Measurements from ENCODE around the gene ACOX1. TPM values are rescaled to one million over a fixed set of nuclear protein-coding genes. Genes with fewer than 3 reads are reported as not detected.

The ACOX1 gene
- total RNA-seq, 1 experiment from 2014 or later = 17.6 TPM

- no peak for DNase-seq (ENCODE audit: low read depth)
Measured at GRCh38 chr17:75909812-75910274, 69.1 kb downstream of the ACOX1 start.

GRCh38 chr17:75909051-75909811 lies 69.7 kb downstream of the ACOX1 start:
- DNase-seq (ENCODE audit: low read depth) = no peak

DNA sequence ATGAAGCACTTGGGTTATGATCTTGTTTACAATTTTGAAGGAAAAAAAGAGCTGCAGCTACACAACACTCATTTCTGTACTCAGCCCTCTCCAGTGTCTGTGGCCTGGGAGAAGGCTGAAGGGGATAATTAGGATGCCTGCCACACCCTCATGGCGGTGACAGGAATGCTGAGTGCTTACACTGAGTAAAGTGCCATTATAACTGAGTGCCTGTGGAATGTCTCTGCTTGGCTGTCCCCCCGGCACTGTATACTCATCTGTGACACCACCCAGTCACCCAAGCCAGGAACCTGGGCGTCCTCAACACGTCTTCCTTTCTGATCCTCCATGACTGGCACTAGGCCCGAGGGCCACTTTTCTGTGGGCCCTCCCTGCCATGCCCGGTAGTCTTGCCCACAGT lies 70.8 kb downstream of the ACOX1 start:
- DNase-seq (ENCODE audit: low read depth) = no peak

GRCh38 chr17:75906143-75906884 lies 72.7 kb downstream of the ACOX1 start:
- DNase-seq (ENCODE audit: low read depth) = no peak

GRCh38 chr17:75904749-75905521 lies 74.0 kb downstream of the ACOX1 start, which contains the start of gene MRPL38:
TSS of gene MRPL38 (minus strand) at chr17:75904884. CDS start at chr17:75904875, 9 bp downstream.
- DNase-seq (ENCODE audit: low read depth) = peak; percentile 96

DNA sequence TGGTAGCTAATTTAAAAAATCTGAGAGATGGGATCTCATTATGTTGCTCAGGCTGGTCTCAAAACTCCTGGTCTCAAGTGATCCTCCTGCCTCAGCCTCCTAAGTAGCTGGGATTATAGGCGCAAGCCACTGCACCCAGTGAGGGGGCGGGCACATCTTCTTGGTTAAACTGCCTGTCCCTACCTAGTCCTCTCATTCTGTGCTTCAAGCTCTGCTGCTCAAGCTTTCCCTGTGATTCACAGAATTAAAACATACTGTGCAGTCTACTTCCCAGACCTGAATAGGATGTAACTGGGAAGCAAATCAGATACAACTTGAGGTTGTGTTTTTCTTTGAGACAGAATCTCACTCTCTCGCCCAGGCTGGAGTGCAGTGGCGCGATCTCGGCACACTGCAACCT lies 76.6 kb downstream of the ACOX1 start:
- no peak for DNase-seq (ENCODE audit: low read depth)

DNA sequence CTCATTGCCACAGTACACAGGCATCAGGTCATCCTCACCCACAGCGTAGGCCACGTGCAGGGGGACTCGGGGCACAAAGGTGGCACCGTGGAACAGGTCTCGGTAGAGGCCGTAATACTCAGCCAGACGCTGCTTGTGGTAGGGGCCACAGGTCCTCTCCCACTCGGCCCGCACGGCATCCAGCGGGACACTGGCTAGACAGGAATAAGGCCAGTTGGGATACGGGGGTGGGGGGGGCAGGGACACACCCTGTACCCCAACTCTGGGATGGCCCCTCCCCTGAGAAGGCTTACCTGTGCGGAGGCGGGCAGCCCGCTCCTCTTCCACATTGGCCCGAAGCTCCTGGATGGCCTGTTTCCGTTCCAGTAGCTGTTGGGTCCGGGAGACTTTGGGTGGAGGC lies 77.2 kb downstream of the ACOX1 start:
- no peak for DNase-seq (ENCODE audit: low read depth)

- DNase-seq (ENCODE audit: low read depth) = no peak
Measured at GRCh38 chr17:75900691-75901533, 78.1 kb downstream of the ACOX1 start.

DNA sequence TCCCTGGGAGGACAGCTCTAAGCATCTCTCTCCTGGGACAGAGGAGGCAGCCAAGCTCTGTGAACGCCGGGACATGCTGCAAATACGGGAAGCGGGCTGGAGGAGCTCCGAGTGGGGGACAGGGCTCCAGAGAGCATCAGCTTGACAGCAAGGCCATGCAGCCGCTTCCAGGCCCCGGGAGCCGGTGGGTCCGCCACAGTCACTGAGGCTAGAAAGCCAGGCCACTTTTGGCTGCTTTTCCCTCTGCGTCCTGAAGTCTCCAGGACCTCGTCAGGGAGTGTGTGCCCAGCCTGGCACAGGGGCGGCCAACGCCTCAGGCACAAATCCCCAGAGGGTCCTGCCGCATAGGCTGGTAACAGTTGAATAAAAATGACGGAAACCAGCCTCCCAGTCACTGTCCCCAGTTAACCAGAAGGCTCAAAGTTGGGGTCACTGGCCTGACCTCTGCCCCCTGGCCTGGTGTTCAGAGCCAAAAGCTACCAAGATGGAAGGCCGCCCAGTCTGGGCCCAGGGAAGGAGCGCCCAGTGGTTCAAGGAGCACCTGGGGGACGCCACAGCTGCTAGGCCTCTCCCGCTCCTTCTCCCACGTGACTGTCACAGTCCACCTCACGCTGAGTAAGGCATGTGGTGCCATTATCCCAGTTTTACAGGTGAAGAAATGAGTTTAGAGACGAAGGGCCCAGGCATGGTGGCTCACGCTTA lies 79.0 kb downstream of the ACOX1 start:
- DNase-seq (ENCODE audit: low read depth) = no peak

- no peak for DNase-seq (ENCODE audit: low read depth)
Measured at GRCh38 chr17:75899353-75899752, 79.6 kb downstream of the ACOX1 start.

GRCh38 chr17:75898791-75899190 lies 80.2 kb downstream of the ACOX1 start:
- DNase-seq (ENCODE audit: low read depth) = no peak

GRCh38 chr17:75898065-75898464 lies 80.9 kb downstream of the ACOX1 start:
- DNase-seq (ENCODE audit: low read depth) = no peak

GRCh38 chr17:75897160-75898019 lies 81.6 kb downstream of the ACOX1 start:
- DNase-seq (ENCODE audit: low read depth) = no peak

DNA sequence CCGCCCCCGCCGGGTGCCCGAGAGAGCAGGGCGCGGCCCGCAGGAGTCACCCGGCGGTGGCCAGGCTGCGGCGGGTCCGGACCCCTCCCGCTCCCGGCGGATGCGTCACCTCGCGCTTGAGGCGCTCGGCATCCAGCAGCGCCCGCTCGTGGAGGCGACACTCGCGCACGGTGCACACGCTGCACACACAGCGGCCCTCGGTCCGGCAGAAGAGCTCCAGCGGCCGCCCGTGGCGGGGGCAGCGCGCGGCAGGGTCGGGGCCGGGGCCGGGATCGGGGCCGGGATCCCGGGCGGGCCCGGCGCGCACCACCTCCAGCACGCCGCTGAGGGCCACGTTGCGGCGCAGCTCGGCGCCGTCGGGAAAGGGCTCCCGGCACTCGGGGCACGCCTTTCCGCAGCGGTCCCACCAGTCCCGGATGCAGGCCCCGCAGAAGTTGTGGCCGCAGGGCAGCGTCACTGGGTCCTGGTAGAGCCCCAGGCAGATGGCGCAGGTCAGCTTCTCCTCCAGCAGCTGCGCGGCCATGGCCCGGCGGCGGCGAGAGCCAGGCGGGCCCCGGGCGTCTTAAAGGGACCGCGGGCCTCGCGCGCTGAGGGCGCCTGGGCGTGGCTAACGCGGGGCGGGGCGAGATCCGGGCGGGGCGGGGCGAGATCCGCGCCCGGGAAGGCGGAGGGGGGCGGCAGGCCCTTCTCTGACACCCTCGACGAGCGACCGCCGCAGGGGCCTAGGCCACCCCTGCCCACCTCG lies 82.4 kb downstream of the ACOX1 start, which contains the start of gene TRIM65:
Gene TRIM65 (minus strand): TSS at position 537 of the 745 bp plus-strand sequence. CDS start 14 bp downstream, at position 523.
- peak; percentile 68 for DNase-seq (ENCODE audit: low read depth)

DNA sequence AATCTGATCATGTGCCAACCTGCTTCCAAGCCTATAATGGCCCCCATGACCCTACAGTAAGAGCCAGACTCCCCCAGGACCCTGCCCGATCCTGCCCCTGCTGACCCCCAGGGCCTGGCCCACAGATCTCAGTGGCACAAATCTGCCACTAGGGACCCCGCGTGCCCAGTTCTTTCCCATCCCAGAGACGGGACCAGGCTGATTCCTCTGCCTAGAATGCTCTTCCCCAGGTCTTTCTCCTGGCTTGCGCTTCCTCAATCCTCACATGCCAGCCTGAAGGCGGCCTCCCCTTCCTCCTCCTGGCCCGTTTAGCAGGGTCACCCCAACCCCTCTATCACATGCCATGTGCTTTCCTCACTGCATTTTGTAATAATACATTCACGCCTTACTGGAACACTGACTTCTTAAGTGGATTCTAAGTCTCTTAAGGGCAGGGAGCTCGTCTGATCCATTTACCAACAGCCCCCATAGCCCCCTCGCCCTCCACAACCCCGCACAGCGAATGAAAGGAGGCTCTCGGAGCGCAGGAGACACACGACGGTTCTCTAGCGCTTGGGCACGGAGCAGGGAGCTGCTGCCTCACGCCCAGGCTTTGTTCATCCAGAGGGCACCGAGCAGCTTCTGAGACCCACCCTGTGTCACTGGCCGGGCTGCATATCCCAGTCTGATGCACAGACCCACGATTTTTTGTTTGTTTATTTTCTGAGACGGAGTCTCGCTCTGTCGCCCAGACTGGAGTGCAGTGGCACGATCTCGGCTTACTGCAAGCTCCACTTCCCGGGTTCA lies 83.4 kb downstream of the ACOX1 start:
- no peak for DNase-seq (ENCODE audit: low read depth)

DNA sequence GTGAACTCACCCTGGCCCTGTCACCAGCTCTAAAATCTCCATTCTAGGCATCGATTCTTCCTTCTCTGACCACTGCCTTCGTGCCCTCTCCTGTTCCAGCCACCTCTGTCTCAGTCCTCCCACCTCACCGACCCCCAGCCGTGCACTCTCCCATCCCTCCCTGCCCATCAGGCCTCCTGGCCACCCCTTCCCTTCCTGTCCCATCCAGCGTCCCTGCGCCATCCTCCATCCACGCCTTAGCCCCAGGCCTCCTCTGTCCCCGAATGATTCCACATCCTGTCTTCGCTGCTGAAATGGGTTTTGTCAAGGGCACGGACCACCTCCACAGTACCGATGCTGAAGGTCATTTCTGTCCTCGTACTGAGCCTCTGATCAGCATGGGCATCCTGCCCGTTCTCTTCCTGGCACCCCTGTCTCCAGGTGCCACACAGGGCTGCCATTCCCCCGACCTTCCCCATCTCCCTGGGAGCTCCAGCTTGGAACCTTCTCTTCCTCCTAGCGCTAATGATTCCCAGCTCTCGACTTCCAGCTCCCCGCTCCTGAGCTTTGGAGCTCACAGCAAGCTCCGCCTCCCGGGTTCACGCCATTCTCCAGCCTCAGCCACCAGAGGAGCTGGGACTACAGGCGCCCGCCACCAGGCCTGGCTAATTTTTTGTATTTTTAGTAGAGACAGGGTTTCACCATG lies 84.8 kb downstream of the ACOX1 start:
- DNase-seq (ENCODE audit: low read depth) = no peak

All from HT1080 (cell line).